Stimulated activated CD8-positive, alpha-beta memory T cell treated with anti-CD3 and anti-CD28 coated beads, Interleukin-7, amount 100 ng/mL, for 24 hours (primary cell): Measurements from ENCODE around the gene IDE.
"Not testable (repeated sequence)": the region's sequence is repeated elsewhere in the genome, so short reads cannot be mapped to it uniquely, and the experiment has no call there.

Experiments used
- DNase-seq: peaks from one replicate; pipeline ENCODE4 v3.0.0-alpha.2; 2020; ENCODE audit warnings: low read depth

Gene IDE

GRCh38 chr10:92492748-92493240 is 81.1 kb downstream of the IDE start:
- DNase-seq = no peak

- DNase-seq = no peak
Measured at GRCh38 chr10:92490387-92490786, 83.5 kb downstream of the IDE start.

GRCh38 chr10:92486637-92487036 is 87.3 kb downstream of the IDE start:
- DNase-seq = no peak

- DNase-seq = no peak
Measured at GRCh38 chr10:92483539-92483938, 90.4 kb downstream of the IDE start.

DNA sequence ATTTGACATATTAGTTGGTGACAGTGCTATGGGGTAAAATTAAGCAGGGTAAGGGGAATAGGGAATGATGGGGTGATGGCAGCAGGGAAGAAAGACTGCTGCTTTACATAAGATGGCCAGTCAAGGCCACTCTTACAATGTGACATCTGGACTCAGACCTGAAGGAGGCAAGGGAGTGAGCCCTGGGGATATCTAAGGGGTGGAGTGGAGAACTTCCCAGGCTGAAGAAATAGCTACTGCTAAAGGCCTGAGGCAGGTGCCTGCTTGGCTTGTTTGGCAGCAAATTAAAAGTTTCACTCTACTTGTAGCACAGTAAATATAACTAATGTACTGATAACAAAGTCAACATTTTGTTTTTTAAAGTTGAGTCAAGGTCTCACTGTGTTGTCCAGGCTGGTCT is 93.5 kb downstream of the IDE start:
- DNase-seq = no peak

GRCh38 chr10:92479547-92479946 is 94.3 kb downstream of the IDE start:
- no peak for DNase-seq

DNA sequence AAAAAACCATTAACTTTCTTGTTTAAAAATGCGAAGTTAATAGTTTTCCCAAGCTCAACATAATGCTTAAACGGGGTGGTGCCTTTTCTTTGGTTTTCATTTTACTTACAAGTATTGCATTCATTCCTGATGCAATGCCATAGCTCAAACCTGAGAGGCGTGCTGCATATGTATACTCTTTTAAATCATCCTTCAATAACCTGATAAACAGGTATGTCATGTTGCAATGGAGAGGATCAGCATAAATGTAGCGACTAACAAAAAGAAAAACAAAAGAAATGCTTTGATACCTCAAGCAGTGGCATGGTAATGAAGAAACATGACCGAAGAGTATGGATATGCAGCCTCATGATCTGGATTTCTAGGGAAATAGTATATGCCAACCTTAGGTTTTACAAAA is 95.4 kb downstream of the IDE start:
- DNase-seq = no peak

DNA sequence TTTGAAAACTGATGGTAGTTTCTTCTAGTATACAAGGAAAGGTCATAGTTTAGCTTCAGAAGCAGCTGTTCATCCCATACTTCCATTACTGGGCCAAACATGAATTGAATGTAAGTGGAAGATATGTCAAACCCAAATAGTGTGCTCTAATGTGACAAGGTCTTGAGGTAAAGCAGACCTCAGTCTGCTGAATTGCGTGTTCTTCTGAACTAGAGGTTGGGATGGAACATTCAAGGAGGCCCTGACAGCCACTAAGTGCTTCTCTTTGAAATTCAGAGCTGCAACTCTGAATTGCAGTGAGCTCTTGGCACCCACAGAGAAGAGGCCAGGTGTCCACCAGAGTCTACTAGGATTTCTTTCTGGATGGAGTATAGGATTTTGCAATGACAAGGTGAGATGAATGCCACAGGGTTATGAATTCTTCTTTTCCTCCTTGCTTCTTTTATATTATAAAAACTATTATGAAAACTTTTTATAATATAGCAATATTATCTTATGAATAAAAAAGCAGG is 98.5 kb downstream of the IDE start:
- no peak for DNase-seq

DNA sequence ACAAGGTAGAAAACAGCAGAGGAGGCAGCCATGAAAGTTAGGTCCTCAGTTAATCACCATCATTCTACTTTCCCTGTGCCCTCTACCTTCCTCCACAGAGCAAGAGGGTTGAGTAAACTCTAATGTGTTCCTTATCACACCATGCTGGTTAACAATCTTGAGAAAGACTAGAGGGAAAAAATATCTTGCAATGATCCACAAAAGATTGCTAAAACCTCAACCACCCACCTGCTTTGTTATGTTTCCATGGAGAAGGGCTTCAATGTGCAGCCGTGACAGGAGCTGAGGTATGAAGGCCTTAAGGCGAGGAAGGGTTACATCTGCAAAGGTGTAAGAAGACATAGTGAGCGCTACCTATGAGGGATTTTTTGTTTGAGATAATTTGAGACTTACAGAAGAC is 103.9 kb downstream of the IDE start:
- DNase-seq = no peak

DNA sequence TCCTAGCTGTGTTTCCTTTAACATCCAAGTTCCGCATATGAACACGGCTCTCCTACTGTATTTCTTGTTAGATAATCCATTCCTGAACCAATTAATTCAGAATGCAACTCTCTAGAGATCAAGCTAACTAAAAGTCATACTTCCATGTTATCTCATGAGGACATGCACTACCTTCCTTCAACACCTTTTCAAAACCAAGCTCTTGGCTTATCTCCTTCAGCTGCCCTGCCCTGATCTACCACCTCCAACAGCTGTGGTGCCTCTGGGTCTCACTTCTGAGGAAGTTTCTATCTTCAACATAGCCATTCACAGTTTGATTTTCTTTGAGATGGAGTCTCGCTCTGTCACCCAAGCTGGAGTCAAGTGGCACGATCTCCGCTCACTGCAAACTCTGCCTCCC is 109.5 kb downstream of the IDE start:
- DNase-seq = no peak

DNA sequence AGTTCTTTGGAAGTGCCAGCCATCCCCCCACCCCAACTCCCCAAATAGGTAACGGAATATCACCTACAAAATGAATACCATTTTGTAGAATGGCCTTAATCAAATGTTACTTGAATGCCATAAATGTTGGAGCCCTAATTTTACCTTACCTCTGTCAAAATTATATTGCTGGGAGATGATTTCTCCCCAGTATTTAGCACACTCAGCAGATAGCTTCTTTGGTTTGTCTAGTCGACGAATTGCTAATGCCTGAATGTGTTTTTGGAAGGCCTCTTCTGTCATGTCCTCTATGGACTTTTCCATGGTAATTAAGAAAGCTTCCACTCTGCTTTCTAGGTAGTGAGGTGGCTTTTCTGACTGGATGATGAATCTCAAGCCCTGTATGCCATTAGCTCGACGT is 110.3 kb downstream of the IDE start:
- no peak for DNase-seq

DNA sequence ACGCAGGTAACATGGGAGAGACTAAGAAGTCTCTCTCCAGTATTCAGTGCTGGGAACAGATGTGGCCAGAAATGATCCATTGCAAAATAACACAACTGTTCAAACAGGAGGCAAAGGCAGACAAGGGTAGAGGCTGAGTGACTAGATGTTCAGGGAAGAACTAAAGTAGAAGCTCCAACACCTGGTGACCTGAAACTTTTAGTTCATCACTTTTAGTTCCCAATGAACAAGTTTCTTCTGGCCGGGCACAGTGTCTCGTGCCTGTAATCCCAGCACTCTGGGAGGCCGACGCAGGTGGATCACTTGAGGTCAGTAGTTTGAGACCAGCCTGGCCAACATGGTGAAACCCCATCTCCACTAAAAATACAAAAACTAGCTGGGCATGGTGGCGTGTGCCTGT is 118.9 kb downstream of the IDE start:
- not testable (repeated sequence) for DNase-seq

- DNase-seq = no peak
Measured at GRCh38 chr10:92452313-92452712, 121.6 kb downstream of the IDE start.

- no peak for DNase-seq
Measured at GRCh38 chr10:92451431-92451830, 122.5 kb downstream of the IDE start.

DNA sequence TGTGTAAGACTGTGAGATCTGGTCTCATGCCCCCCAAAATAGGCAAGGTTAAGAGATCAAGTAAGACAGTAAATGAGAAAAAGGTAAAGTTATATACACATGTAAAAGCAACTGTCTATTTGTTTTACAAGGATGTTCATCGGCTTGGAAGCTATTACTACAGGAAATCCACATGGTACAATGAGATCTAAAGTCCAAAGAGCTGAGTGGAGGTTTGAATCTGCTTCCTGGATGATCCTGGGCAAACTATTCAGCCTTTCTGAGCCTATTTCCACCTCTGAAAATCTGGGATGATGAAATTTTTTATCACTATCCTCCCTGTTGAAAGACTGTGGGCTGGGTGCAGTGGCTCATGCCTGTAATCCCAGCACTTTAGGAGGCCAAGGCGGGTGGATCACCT is 123.0 kb downstream of the IDE start:
- no peak for DNase-seq

- DNase-seq = no peak
Measured at GRCh38 chr10:92440578-92440977, 133.3 kb downstream of the IDE start.

DNA sequence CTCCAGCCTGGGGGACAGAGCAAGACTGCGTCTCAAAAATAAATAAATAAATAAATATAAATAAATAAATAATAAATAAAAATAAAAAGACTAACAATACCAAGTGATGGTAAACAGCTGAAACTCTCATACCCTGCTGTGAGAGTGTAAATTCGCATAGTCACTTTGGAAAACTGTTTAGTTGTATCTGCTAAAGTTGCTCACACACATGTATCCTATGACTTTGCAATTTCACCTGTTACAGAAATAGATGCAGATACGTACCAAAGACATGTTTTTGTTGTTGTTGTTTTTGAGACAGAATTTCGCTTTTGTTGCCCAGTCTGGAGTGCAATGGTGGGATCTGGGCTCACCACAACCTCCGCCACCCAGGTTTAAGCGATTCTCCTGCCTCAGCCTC is 135.7 kb downstream of the IDE start:
- DNase-seq = no peak

DNA sequence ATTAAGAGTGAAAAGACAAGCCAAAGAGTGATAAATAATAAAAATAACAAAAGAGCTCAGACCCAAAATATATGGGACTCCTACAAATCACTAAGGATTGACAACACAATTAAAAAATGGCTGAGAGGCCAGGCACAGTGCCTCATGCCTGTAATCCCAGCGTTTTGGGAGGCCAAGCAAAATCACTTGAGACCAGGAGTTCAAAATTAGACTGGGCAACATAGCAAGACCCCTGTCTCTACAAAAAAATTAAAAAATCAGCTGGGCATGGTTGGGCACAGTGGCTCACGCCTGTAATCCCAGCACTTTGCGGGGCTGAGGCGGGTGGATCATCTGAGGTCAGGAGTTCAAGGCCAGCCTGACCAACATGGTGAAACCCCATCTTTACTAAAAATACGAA is 137.3 kb downstream of the IDE start:
- DNase-seq = no peak

DNA sequence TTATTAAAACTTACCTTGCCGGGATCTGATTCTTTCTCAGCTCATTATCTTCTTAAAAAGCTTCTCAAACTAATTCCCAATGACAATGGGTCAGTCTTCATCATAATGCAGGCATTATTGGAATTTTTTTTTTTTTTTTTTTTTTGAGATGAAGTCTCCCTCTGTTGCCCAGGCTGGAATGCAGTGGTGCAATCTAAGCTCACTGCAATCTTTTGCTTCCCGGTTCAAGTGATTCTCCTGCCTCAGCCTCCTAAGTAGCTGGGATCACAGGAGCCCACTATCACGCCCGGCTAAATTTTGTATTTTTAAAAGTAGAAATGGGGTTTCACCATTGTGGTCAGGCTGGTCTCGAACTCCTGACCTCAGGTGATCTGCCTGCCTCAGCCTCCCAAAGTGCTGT is 137.8 kb downstream of the IDE start:
- DNase-seq = not testable (repeated sequence)

DNA sequence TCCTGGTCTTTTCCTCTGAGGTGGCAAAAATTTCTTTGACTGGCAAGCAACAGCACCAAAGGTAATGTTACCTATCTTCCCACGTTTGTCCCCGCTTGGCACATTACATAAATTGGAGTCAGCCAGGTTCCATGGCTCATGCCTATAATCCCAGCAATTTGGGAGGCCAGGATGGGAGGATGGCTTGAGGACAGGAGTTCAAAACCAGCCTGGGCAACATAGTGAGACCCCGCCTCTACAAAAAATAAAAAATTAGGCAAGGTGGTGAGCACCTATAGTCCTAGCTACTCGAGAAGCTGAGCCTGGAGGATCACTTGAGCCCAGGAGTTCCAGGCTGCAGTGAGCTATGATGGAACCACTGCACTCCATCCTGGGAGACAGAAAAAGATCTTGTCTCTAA is 139.5 kb downstream of the IDE start:
- no peak for DNase-seq

GRCh38 chr10:92432596-92432995 is 141.3 kb downstream of the IDE start:
- DNase-seq = no peak

GRCh38 chr10:92430103-92430502 is 143.8 kb downstream of the IDE start:
- DNase-seq = no peak

- DNase-seq = no peak
Measured at GRCh38 chr10:92421550-92421949, 152.3 kb downstream of the IDE start.

DNA sequence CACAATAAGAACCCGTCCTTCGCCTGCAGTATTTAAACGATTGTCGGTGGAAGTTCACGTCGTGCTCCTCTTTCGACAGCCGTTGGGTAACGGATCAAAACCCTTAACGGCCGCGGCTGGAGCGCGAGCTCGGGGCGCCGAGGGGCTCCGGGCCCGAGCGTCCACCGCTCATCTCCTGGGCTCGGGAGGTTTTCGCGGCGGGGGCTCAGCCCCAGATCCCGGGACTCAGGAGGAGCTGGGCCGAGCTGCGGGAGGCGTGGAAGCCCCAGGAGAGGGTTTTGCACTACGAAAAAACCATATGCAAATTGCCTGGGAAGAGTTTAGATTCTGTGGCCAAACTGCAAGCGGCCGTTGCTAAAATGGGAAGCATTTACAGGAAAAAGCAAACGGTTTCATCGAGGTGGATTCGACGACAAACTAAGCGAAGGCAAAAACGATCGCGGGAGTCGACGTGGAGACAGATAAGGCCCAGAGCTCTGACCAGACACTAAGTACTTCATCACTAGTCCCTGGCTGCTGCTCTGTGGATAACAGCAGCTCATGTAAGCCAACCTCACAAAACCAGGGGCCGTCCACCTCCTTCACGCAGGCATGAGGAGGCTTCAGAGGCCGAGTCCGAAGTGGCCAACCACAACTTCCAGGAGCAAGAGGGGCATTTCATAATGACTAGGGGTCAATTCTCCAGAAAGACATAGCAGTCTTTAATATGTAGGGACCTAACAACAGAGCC is 153.2 kb downstream of the IDE start:
- DNase-seq = no peak
